ENCODE measurements around the gene GIPC3. TPM values are rescaled to one million over a fixed set of nuclear protein-coding genes. Genes with fewer than 3 reads are reported as not detected.
"Not testable (repeated sequence)": the region's sequence is repeated elsewhere in the genome, so short reads cannot be mapped to it uniquely, and the experiment has no call there.

GIPC3 gene
- total and polyA plus RNA-seq, 7 donors, result under 0.01 to 1.0 (median 0.83) TPM; not detected in 4

DNA sequence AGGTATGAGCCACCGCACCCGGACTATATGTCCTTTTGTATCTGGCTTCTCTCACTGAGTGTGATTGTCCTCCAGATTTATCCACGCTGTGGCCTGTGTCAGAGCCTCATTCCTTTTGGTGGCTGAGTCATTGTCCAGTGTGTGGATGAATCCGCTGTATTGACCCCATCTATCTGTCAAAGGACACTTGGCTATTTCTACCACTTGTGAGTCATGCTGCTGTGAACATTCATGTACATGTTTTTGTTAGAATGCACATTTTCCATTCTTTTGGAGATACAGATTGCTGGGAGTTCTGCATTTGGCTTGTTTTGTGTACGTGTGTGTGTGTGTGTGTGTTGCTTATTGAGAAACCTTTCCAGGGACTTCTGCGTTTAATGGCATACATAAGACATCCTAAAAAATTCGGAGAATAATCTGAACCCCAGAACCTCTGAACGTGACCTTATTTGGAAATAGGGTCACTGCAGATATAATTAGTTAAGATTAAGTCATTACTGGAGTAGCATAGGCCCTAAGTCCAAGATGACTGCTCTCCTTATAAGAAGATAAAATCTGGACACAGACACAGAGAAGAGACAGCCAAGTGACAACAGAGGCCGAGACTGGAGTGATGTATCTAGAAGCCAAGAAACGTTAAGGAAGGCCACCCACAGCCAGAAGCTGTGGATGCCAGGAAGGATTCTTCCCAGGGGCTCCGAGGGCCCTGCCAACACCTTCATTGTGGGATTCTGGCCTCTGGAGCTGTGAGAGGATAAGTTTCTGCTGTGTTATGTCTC, 4.9 kb upstream of the GIPC3 start:
- Histone ChIP-seq H3K4me1 (peaks cover 0 to 36% (median 25%) of the 10 kb centered on the region in 4 donors), H3K27me3 (peaks cover 3 to 11% (median 10%) of the 10 kb centered on the region in 3 donors), H3K27ac (peak overlapping the region; percentile 17 to 66 (median 53)), H3K9me3 (no peaks in the 10 kb centered on the region), H3K36me3 (no peaks in the 10 kb centered on the region), H3K4me3 (no peak overlapping the region)
- TF ChIP-seq POLR2A (IDR thresholded peaks at IDR 0.05), result no peak
- peak in 2 of 4 donors; percentile 16 to 42 for TF ChIP-seq POLR2AphosphoS5 (IDR thresholded peaks at IDR 0.05)
- no peak for DNase-seq
- 58 to 69% methylated on average over 11 of the region's 11 CpGs for WGBS, 2 donors
- intact Hi-C loops (cut with DNase I), result no loop called here

- H3K36me3 ChIP-seq, result not testable (repeated sequence)
- whole genome bisulfite sequencing, 2 donors, result 81% methylated on average over 4 of the region's 4 CpGs
These were observed 3.5 kb upstream of the GIPC3 start for GRCh38 chr19:3581792-3582191.

DNA sequence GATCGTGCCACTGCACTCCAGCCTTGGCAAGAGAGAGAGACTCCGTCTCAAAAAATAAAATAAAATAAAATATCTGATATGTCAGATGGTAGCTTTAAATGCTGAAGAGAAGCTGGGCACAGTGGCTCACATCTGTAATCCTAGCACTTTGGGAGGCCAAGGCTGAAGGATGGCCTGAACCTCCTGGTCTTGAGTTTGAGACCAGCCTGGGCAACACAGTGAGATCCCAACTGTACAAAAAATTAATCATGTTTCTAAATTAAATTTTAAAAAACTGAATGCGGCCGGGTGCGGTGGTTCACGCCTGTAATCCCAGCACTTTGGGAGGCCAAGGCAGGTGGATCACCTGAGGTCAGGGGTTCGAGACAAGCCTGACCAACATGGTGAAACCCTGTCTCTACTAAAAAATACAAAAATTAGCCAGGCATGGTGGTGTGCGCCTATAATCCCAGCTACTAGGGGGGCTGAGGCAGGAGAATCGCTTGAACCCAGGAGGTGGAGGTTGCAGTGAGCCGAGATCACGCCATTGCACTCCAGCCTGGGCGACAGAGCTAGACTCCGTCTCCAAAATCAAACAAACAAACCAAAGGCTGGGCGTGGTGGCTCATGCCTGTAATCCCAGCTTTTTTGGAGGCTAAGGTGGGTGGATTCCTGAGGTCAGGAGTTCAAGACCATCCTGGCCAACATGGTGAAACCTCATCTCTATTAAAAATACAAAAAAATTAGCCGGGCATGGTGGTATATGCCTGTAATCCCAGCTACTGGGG, 1.1 kb upstream of the GIPC3 start:
- H3K4me3 ChIP-seq; H3K36me3 ChIP-seq; H3K27ac ChIP-seq; DNase-seq; H3K9me3 ChIP-seq; intact Hi-C loops (cut with DNase I): not testable (repeated sequence)
- WGBS, 2 donors, result 70 to 89% methylated on average over 15 of the region's 15 CpGs
- Histone ChIP-seq H3K4me1 (peaks cover 0 to 35% (median 28%) of the 10 kb centered on the region in 4 donors), H3K27me3 (peaks cover 16 to 27% (median 21%) of the 10 kb centered on the region in 3 donors)

More at GRCh38 chr19:3581792-3582191, 3.5 kb upstream of the GIPC3 start:
- Histone ChIP-seq H3K27me3 (peaks cover 16 to 26% (median 21%) of the 10 kb centered on the region in 3 donors), H3K4me1 (peaks cover 0 to 34% (median 25%) of the 10 kb centered on the region in 4 donors)
- intact Hi-C loops (cut with DNase I); H3K4me3 ChIP-seq; H3K9me3 ChIP-seq; DNase-seq; H3K27ac ChIP-seq: not testable (repeated sequence)

GRCh38 chr19:3586127-3586626, 899 bp downstream of the GIPC3 start:
- Histone ChIP-seq H3K36me3 (no peaks in the 10 kb centered on the region), H3K27me3 (peaks cover 16 to 27% (median 21%) of the 10 kb centered on the region in 3 donors), H3K4me1 (peaks cover 0 to 25% (median 23%) of the 10 kb centered on the region in 4 donors), H3K9me3 (no peaks in the 10 kb centered on the region), H3K4me3 (peak overlapping the region in 3 of 4 donors; percentile 16 to 39 (median 30)), H3K27ac (peak overlapping the region in 1 of 4 donors; percentile 46)
- no peak for DNase-seq
- no peak for TF ChIP-seq EP300 (IDR thresholded peaks at IDR 0.05)
- no peak for TF ChIP-seq POLR2AphosphoS5 (IDR thresholded peaks at IDR 0.05)
- TF ChIP-seq, protein P1, sequence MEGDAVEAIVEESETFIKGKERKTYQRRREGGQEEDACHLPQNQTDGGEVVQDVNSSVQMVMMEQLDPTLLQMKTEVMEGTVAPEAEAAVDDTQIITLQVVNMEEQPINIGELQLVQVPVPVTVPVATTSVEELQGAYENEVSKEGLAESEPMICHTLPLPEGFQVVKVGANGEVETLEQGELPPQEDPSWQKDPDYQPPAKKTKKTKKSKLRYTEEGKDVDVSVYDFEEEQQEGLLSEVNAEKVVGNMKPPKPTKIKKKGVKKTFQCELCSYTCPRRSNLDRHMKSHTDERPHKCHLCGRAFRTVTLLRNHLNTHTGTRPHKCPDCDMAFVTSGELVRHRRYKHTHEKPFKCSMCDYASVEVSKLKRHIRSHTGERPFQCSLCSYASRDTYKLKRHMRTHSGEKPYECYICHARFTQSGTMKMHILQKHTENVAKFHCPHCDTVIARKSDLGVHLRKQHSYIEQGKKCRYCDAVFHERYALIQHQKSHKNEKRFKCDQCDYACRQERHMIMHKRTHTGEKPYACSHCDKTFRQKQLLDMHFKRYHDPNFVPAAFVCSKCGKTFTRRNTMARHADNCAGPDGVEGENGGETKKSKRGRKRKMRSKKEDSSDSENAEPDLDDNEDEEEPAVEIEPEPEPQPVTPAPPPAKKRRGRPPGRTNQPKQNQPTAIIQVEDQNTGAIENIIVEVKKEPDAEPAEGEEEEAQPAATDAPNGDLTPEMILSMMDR (IDR thresholded peaks at IDR 0.05), result peak; percentile 5 to 53 (median 27)
- no peak for TF ChIP-seq POLR2A (IDR thresholded peaks at IDR 0.05)
- WGBS, 2 donors, result 33 to 34% methylated on average over 16 of the region's 16 CpGs
- intact Hi-C loops (cut with DNase I), result no loop called here

DNA sequence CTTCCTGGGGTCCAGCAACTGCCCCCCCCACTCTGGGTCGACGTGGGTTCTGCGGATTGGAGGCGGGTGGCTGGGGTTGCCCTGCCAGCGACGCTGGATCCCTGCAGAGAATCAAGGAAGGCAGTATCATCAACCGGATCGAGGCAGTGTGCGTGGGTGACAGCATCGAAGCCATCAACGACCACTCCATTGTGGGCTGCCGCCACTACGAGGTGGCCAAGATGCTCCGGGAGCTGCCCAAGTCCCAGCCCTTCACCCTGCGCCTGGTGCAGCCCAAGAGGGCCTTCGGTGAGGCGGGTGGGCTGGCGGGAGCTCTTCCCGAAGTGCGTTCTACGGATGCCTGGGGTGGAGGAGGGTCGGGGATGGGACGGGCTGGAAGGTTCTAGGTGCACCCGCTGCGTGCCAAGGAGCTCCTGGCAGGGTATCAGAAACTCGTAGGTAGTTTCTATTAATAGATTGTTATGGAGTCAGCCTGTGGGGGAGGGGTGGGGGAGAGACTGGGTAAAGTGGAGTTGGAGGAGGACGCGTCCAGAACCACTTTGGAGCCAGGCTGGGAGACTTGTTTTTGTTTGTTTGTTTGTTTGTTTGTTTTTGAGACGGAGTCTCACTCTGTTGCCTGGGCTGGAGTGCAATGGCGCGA, 1.5 kb downstream of the GIPC3 start:
- Histone ChIP-seq H3K4me1 (peaks cover 0 to 25% (median 23%) of the 10 kb centered on the region in 4 donors), H3K4me3 (peak overlapping the region in 2 of 4 donors; percentile 10 to 13), H3K36me3 (no peaks in the 10 kb centered on the region), H3K9me3 (no peaks in the 10 kb centered on the region), H3K27me3 (peaks cover 16 to 27% (median 21%) of the 10 kb centered on the region in 3 donors), H3K27ac (peak overlapping the region in 1 of 4 donors; percentile 46)
- TF ChIP-seq EP300 (IDR thresholded peaks at IDR 0.05) (no peak), POLR2AphosphoS5 (IDR thresholded peaks at IDR 0.05) (no peak), POLR2A (IDR thresholded peaks at IDR 0.05) (no peak)
- TF ChIP-seq, protein P1 (IDR thresholded peaks at IDR 0.05), result no peak
- 70 to 79% methylated on average over 31 of the region's 31 CpGs for WGBS, 2 donors
- DNase-seq, result no peak
- intact Hi-C loops (cut with DNase I), result no loop called here
